Activated CD8-positive, alpha-beta T cell treated with anti-CD3 and anti-CD28 coated beads for 36 hours (primary cell): ENCODE results near the gene STK10. TPM values are rescaled to one million over a fixed set of nuclear protein-coding genes. Genes with fewer than 3 reads are reported as not detected.
"Not testable (repeated sequence)": the region's sequence is repeated elsewhere in the genome, so short reads cannot be mapped to it uniquely, and the experiment has no call there.

Experiments
- ATAC-seq: fragments of 200-7000 bp; cut with Tn5 transposase; one replicate; pipeline ENCODE4 v1.10.0; 2021; ENCODE audit warnings: mild to moderate bottlenecking, moderate library complexity
- CTCF ChIA-PET: fragments of 350-600 bp; sonication (Branson Sonifier 250); formaldehyde crosslinking; loops from one replicate; lab custom pipeline; 2021; ENCODE audit warnings: antibody characterized with exemption; lab: Charles Lee
- POLR2A ChIA-PET: fragments of 350-600 bp; sonication (Branson Sonifier 250); formaldehyde crosslinking; loops from one replicate; lab custom pipeline; 2021; ENCODE audit warnings: antibody characterized with exemption; lab: Charles Lee
- DNase-seq: peaks from one replicate; pipeline ENCODE4 v3.0.0-alpha.2; 2020
- H3K27ac Mint-ChIP-seq: one replicate; pipeline ENCODE4 v1.8.0; 2021; ENCODE audit warnings: mild to moderate bottlenecking, mixed read lengths
- H3K27me3 Mint-ChIP-seq: one replicate; pipeline ENCODE4 v1.8.0; 2021; ENCODE audit warnings: mixed read lengths
- H3K36me3 Mint-ChIP-seq: one replicate; pipeline ENCODE4 v1.8.0; 2021; ENCODE audit warnings: low read depth, mixed read lengths
- H3K4me1 Mint-ChIP-seq: one replicate; pipeline ENCODE4 v1.8.0; 2021; ENCODE audit warnings: low read depth, mixed read lengths
- H3K4me3 Mint-ChIP-seq: one replicate; pipeline ENCODE4 v1.8.0; 2021; ENCODE audit warnings: mild to moderate bottlenecking, moderate library complexity, mixed read lengths
- H3K9me3 Mint-ChIP-seq: one replicate; pipeline ENCODE4 v1.8.0; 2021; ENCODE audit warnings: mixed read lengths
- CTCF ChIP-seq: fragments of 200-600 bp; IDR thresholded peaks from one replicate; pipeline ENCODE4 v1.8.0; 2022; ENCODE audit warnings: antibody characterized with exemption, mild to moderate bottlenecking
- intact Hi-C: fragments of 100-400 bp; cut with micrococcal nuclease; formaldehyde crosslinking; loops from one replicate; pipeline ENCODE4 v1.10.0; 2022
- total RNA-seq, 2 experiments: library from RNA; stranded (reverse); gene quantifications; one replicate each; pipeline ENCODE4 v1.2.3, GENCODE V29; 2021

STK10 gene
- total RNA-seq, 2 experiments from 2014 or later, result 142 to 143 TPM

- Mint-ChIP-seq H3K9me3 (no peaks in the 10 kb centered on the region), H3K36me3 (no peaks in the 10 kb centered on the region), H3K27ac (no peak overlapping the region), H3K4me3 (no peak overlapping the region), H3K27me3 (peaks cover 9% of the 10 kb centered on the region), H3K4me1 (no peaks in the 10 kb centered on the region)
- ATAC-seq (no peak), DNase-seq (no peak)
- no peak for TF ChIP-seq CTCF
- ChIA-PET CTCF (no interaction called here), POLR2A (no interaction called here)
- intact Hi-C loops, result no loop called here
Observed at GRCh38 chr5:172200476-172200875, 12.5 kb upstream of the STK10 start.

- H3K27ac Mint-ChIP-seq, result no peak overlapping the region
- CTCF ChIA-PET, result interaction anchor here (1.1 to 3.0 kb wide), 3 partner anchors 10 to 95 kb away, joined by 3 to 22 read pairs (median 10); partner anchors contain the start of genes STK10 and UBTD2
- no peak for TF ChIP-seq CTCF
- H3K36me3 Mint-ChIP-seq, result no peaks in the 10 kb centered on the region
- no peaks in the 10 kb centered on the region for H3K4me1 Mint-ChIP-seq
- no peak for ATAC-seq
- no peaks in the 10 kb centered on the region for H3K9me3 Mint-ChIP-seq
- no peak overlapping the region for H3K4me3 Mint-ChIP-seq
- intact Hi-C loops, result no loop called here
- no peak for DNase-seq
- H3K27me3 Mint-ChIP-seq, result peaks cover 9% of the 10 kb centered on the region
- POLR2A ChIA-PET, result no interaction called here
Observed at GRCh38 chr5:172199446-172199845, 11.4 kb upstream of the STK10 start.

GRCh38 chr5:172197775-172198174 lies 9.8 kb upstream of the STK10 start:
- intact Hi-C loops, DNase-seq, ATAC-seq, H3K4me1 Mint-ChIP-seq, H3K4me3 Mint-ChIP-seq, H3K27ac Mint-ChIP-seq, H3K27me3 Mint-ChIP-seq, H3K9me3 Mint-ChIP-seq, H3K36me3 Mint-ChIP-seq: not testable (repeated sequence)
- CTCF ChIA-PET, result interaction anchor here (1.0 to 3.0 kb wide), 4 partner anchors 9 to 96 kb away, joined by 3 to 22 read pairs (median 7); partner anchors contain the start of gene STK10
- POLR2A ChIA-PET, result interaction anchor here (1.0 kb wide), 2 partner anchors 10 to 12 kb away, joined by 3 to 5 read pairs; partner anchors contain the start of gene STK10

- POLR2A ChIA-PET, result no interaction called here
- H3K36me3 Mint-ChIP-seq, result no peaks in the 10 kb centered on the region
- H3K9me3 Mint-ChIP-seq, result no peaks in the 10 kb centered on the region
- no peak overlapping the region for H3K27ac Mint-ChIP-seq
- ATAC-seq, result no peak
- no peak overlapping the region for H3K4me3 Mint-ChIP-seq
- peaks cover 9% of the 10 kb centered on the region for H3K27me3 Mint-ChIP-seq
- H3K4me1 Mint-ChIP-seq, result no peaks in the 10 kb centered on the region
- CTCF ChIA-PET, result interaction anchor here (1.3 kb wide), 1 partner anchor 88 kb away, joined by 4 read pairs; no protein-coding TSS in a partner anchor
- no peak for TF ChIP-seq CTCF
- intact Hi-C loops, result no loop called here
- no peak for DNase-seq
Observed at GRCh38 chr5:172194985-172195774, 7.2 kb upstream of the STK10 start.

GRCh38 chr5:172193872-172194271 lies 5.8 kb upstream of the STK10 start, which contains the start of gene EFCAB9:
Gene EFCAB9 (plus strand): TSS chr5:172194172. CDS start chr5:172194173, 1 bp downstream.
- TF ChIP-seq CTCF, result no peak
- no peaks in the 10 kb centered on the region for H3K4me1 Mint-ChIP-seq
- POLR2A ChIA-PET, result no interaction called here
- ATAC-seq, result no peak
- no peak for DNase-seq
- CTCF ChIA-PET, result interaction anchor here (1.3 kb wide), 1 partner anchor 89 kb away, joined by 4 read pairs; no protein-coding TSS in a partner anchor
- H3K36me3 Mint-ChIP-seq, result no peaks in the 10 kb centered on the region
- peaks cover 4% of the 10 kb centered on the region for H3K27me3 Mint-ChIP-seq
- no peaks in the 10 kb centered on the region for H3K9me3 Mint-ChIP-seq
- no peak within 1 kb of the TSS for H3K27ac Mint-ChIP-seq
- no peak within 1 kb of the TSS for H3K4me3 Mint-ChIP-seq
- intact Hi-C loops, result no loop called here
